ENCODE results near the gene SUGCT.

The SUGCT gene

GRCh38 chr7:40288827-40289226 is 154.0 kb downstream of the SUGCT start:
- TF ChIP-seq CEBPB (IDR thresholded peaks at IDR 0.05): no peak
- no peak for TF ChIP-seq TAF1 (IDR thresholded peaks at IDR 0.05; ENCODE audit: low read depth)
- TF ChIP-seq CREB1 (IDR thresholded peaks at IDR 0.05; ENCODE audit: low read depth): no peak
- TF ChIP-seq YY1 (IDR thresholded peaks at IDR 0.05; ENCODE audit: low read depth): no peak
- no peak for TF ChIP-seq RAD21 (IDR thresholded peaks at IDR 0.05; ENCODE audit: low read depth)

GRCh38 chr7:40297741-40298311 is 163.0 kb downstream of the SUGCT start:
- TF ChIP-seq ZBTB7A (IDR thresholded peaks at IDR 0.05; ENCODE audit: low read depth): no peak
- TF ChIP-seq RAD21 (IDR thresholded peaks at IDR 0.05; ENCODE audit: low read depth): no peak
- no peak for TF ChIP-seq FOXM1 (IDR thresholded peaks at IDR 0.05; ENCODE audit: borderline replicate concordance, low read depth)
- no peak for TF ChIP-seq TEAD4 (IDR thresholded peaks at IDR 0.05)
- TF ChIP-seq CREB1 (IDR thresholded peaks at IDR 0.05; ENCODE audit: low read depth): no peak
- TF ChIP-seq MAX (IDR thresholded peaks at IDR 0.05): no peak
- no peak for TF ChIP-seq TCF12 (IDR thresholded peaks at IDR 0.05; ENCODE audit: low read depth)
- no peak for TF ChIP-seq NFIC (IDR thresholded peaks at IDR 0.05)
- TF ChIP-seq CEBPB (IDR thresholded peaks at IDR 0.05): no peak
- TF ChIP-seq REST (IDR thresholded peaks at IDR 0.05; ENCODE audit: low read depth): no peak
- no peak for TF ChIP-seq EP300 (IDR thresholded peaks at IDR 0.05; ENCODE audit: borderline replicate concordance)
- TF ChIP-seq TAF1 (IDR thresholded peaks at IDR 0.05; ENCODE audit: low read depth): no peak
- TF ChIP-seq YY1 (IDR thresholded peaks at IDR 0.05; ENCODE audit: low read depth): no peak

GRCh38 chr7:40298421-40298820 is 163.6 kb downstream of the SUGCT start:
- TF ChIP-seq TAF1 (IDR thresholded peaks at IDR 0.05; ENCODE audit: low read depth) (no peak), REST (IDR thresholded peaks at IDR 0.05; ENCODE audit: low read depth) (no peak), YY1 (IDR thresholded peaks at IDR 0.05; ENCODE audit: low read depth) (no peak), FOXM1 (IDR thresholded peaks at IDR 0.05; ENCODE audit: borderline replicate concordance, low read depth) (no peak), CEBPB (IDR thresholded peaks at IDR 0.05) (no peak), EGR1 (IDR thresholded peaks at IDR 0.05) (no peak), EP300 (IDR thresholded peaks at IDR 0.05; ENCODE audit: borderline replicate concordance) (no peak)

GRCh38 chr7:40299097-40299496 is 164.3 kb downstream of the SUGCT start:
- TF ChIP-seq REST (IDR thresholded peaks at IDR 0.05; ENCODE audit: low read depth): no peak
- no peak for TF ChIP-seq FOXM1 (IDR thresholded peaks at IDR 0.05; ENCODE audit: borderline replicate concordance, low read depth)
- TF ChIP-seq MAX (IDR thresholded peaks at IDR 0.05): no peak
- TF ChIP-seq USF1 (IDR thresholded peaks at IDR 0.05): peak; percentile 49; the same call in 1 of the 2 replicates

GRCh38 chr7:40300146-40300670 is 165.4 kb downstream of the SUGCT start:
- TF ChIP-seq USF1 (IDR thresholded peaks at IDR 0.05) (no peak), NFIC (IDR thresholded peaks at IDR 0.05) (no peak), FOXM1 (IDR thresholded peaks at IDR 0.05; ENCODE audit: borderline replicate concordance, low read depth) (no peak), YY1 (IDR thresholded peaks at IDR 0.05; ENCODE audit: low read depth) (no peak), EGR1 (IDR thresholded peaks at IDR 0.05) (no peak), TCF12 (IDR thresholded peaks at IDR 0.05; ENCODE audit: low read depth) (no peak), EP300 (IDR thresholded peaks at IDR 0.05; ENCODE audit: borderline replicate concordance) (no peak), CEBPB (IDR thresholded peaks at IDR 0.05) (no peak), TEAD4 (IDR thresholded peaks at IDR 0.05) (no peak), RAD21 (IDR thresholded peaks at IDR 0.05; ENCODE audit: low read depth) (no peak), ZBTB7A (IDR thresholded peaks at IDR 0.05; ENCODE audit: low read depth) (no peak), CREB1 (IDR thresholded peaks at IDR 0.05; ENCODE audit: low read depth) (no peak), TAF1 (IDR thresholded peaks at IDR 0.05; ENCODE audit: low read depth) (no peak), MAX (IDR thresholded peaks at IDR 0.05) (no peak), REST (IDR thresholded peaks at IDR 0.05; ENCODE audit: low read depth) (no peak)

All from Ishikawa (cell line).